Body of pancreas (tissue), 4 donors: ENCODE data around the gene GRID2.

Experiments used
- CTCF ChIP-seq, 7 experiments: fragments of 450-650 bp in 4 of 7; fragments of 200-600 bp in 3 of 7; sonication (generic) in 3 of 7; IDR thresholded peaks; one replicate each; pipeline ENCODE4 v1.5.1; 2016 to 2019; ENCODE audit warnings: antibody characterized with exemption in 7 of 7
- POLR2A ChIP-seq, 3 donors: fragments of 450-650 bp; IDR thresholded peaks; one replicate each; pipeline ENCODE4 v1.6.1; 2016; ENCODE audit warnings: antibody characterized with exemption in 3 of 3, mild to moderate bottlenecking in 2 of 3

DNA sequence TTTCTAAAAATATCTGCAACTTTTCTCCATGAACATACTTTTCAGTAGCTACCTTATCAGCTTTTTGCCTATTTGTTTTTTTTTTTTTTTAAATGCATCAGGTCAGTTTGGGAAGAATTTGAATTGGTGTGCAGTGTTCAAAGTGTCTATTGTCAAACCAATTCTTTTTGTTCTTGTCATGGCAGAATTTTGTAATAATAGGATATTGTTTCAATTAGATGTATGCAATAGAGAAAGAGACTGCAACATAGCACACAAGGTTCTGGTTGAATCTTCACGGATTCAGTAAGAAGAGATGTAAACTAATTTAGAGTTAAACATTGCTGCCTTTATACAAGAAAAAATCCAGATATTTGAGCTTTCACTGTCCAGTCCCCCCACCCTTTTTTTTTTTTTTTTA is 277.1 kb downstream of the GRID2 start:
- TF ChIP-seq POLR2A (IDR thresholded peaks at IDR 0.05) (no peak), CTCF (IDR thresholded peaks at IDR 0.05) (no peak)
